Measurements from ENCODE around the gene GRM4. TPM values are rescaled to one million over a fixed set of nuclear protein-coding genes. Genes with fewer than 3 reads are reported as not detected.

GRM4 gene
- total RNA-seq, 2 donors from 2014 or later, result not detected

- Histone ChIP-seq H3K27ac (no peak overlapping the region), H3K27me3 (replicated peaks; ENCODE audit: insufficient read depth) (no peaks in the 10 kb centered on the region), H3K9me3 (no peaks in the 10 kb centered on the region), H3K4me1 (ENCODE audit: control insufficient read depth in 1 of 2, low read depth in 2 of 2) (no peaks in the 10 kb centered on the region), H3K36me3 (no peaks in the 10 kb centered on the region), H3K4me3 (no peak overlapping the region)
- no peak for TF ChIP-seq CTCF (IDR thresholded peaks at IDR 0.05)
- ATAC-seq (ENCODE audit: insufficient number of reproducible peaks, low FRiP score, low read depth) (no peak), DNase-seq (ENCODE audit: low spot score) (no peak)
Measured at GRCh38 chr6:33984466-33985312, 161.2 kb downstream of the GRM4 start.

- Histone ChIP-seq H3K4me1 (ENCODE audit: control insufficient read depth in 1 of 2, low read depth in 2 of 2) (no peaks in the 10 kb centered on the region), H3K36me3 (no peaks in the 10 kb centered on the region), H3K9me3 (no peaks in the 10 kb centered on the region), H3K27ac (no peak overlapping the region), H3K27me3 (replicated peaks; ENCODE audit: insufficient read depth) (no peaks in the 10 kb centered on the region), H3K4me3 (no peak overlapping the region)
- ATAC-seq (ENCODE audit: insufficient number of reproducible peaks, low FRiP score, low read depth) (no peak), DNase-seq (ENCODE audit: low spot score) (no peak)
- no peak for TF ChIP-seq CTCF (IDR thresholded peaks at IDR 0.05)
Measured at GRCh38 chr6:33983721-33984465, 162.0 kb downstream of the GRM4 start.

GRCh38 chr6:33983109-33983716, 162.7 kb downstream of the GRM4 start:
- DNase-seq (ENCODE audit: low spot score), result no peak
- H3K4me3 ChIP-seq, result no peak overlapping the region

GRCh38 chr6:33981861-33982260, 164.0 kb downstream of the GRM4 start:
- H3K27me3 ChIP-seq (replicated peaks; ENCODE audit: insufficient read depth), result no peaks in the 10 kb centered on the region
- H3K9me3 ChIP-seq, result no peaks in the 10 kb centered on the region
- DNase-seq (ENCODE audit: low spot score) (no peak), ATAC-seq (ENCODE audit: insufficient number of reproducible peaks, low FRiP score, low read depth) (no peak)
- no peaks in the 10 kb centered on the region for H3K36me3 ChIP-seq
- H3K4me1 ChIP-seq (ENCODE audit: control insufficient read depth in 1 of 2, low read depth in 2 of 2), result no peaks in the 10 kb centered on the region
- H3K27ac ChIP-seq, result no peak overlapping the region
- H3K4me3 ChIP-seq, result no peak overlapping the region
- no peak for TF ChIP-seq CTCF (IDR thresholded peaks at IDR 0.05)

More at GRCh38 chr6:33983109-33983716, 162.7 kb downstream of the GRM4 start:
- no peaks in the 10 kb centered on the region for H3K36me3 ChIP-seq
- no peaks in the 10 kb centered on the region for H3K9me3 ChIP-seq
- H3K4me1 ChIP-seq (ENCODE audit: control insufficient read depth in 1 of 2, low read depth in 2 of 2), result no peaks in the 10 kb centered on the region
- H3K27ac ChIP-seq, result no peak overlapping the region
- no peak for ATAC-seq (ENCODE audit: insufficient number of reproducible peaks, low FRiP score, low read depth)
- no peak for TF ChIP-seq CTCF (IDR thresholded peaks at IDR 0.05)
- H3K27me3 ChIP-seq (replicated peaks; ENCODE audit: insufficient read depth), result no peaks in the 10 kb centered on the region

- no peaks in the 10 kb centered on the region for H3K27me3 ChIP-seq (replicated peaks; ENCODE audit: insufficient read depth)
- no peak for TF ChIP-seq CTCF (IDR thresholded peaks at IDR 0.05)
- H3K9me3 ChIP-seq, result no peaks in the 10 kb centered on the region
- no peak overlapping the region for H3K27ac ChIP-seq
- ATAC-seq (ENCODE audit: insufficient number of reproducible peaks, low FRiP score, low read depth) (no peak), DNase-seq (ENCODE audit: low spot score) (no peak)
- H3K4me1 ChIP-seq (ENCODE audit: control insufficient read depth in 1 of 2, low read depth in 2 of 2), result no peaks in the 10 kb centered on the region
- no peak overlapping the region for H3K4me3 ChIP-seq
- H3K36me3 ChIP-seq, result no peaks in the 10 kb centered on the region
Measured at GRCh38 chr6:33981421-33981820, 164.5 kb downstream of the GRM4 start.

Measured in thoracic aorta (tissue), 2 donors.